ENCODE data around the gene SLC50A1. TPM values are rescaled to one million over a fixed set of nuclear protein-coding genes. Genes with fewer than 3 reads are reported as not detected.

The SLC50A1 gene
- 4.9 TPM for total RNA-seq

DNA sequence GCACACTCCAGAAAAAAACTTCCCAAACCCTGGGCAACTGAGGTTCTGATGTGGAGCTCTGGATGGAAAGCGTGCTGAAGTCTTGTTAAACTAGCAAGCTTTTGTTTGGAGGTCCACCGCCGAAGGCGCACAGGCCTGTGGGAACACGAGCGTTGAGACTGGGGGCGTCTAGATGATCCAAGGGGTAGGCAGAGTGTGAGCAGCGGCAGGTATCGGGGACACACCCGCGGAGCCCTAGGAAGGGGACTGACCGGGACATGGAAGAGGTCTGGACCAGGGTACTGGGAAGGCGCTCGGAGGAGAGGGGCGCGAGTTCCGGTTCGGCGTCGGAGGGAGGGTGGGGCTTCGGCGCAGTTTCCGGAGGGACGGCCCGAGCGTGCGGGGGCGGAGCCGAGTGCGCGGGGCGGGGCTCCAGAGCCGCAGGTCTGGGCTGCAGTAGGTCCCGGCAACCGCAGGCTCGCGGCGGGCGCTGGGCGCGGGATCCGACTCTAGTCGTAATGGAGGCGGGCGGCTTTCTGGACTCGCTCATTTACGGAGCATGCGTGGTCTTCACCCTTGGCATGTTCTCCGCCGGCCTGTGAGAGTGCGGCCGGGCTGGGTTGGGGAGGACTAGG, at the start of gene SLC50A1:
Gene SLC50A1 (plus strand): TSS at position 438 of the 614 bp plus-strand sequence. CDS start 60 bp downstream, at position 498.
- FAIRE-seq (no peak), DNase-seq (ENCODE audit: low spot score in 2 of 2) (peak; percentile 89 to 93)

DNA sequence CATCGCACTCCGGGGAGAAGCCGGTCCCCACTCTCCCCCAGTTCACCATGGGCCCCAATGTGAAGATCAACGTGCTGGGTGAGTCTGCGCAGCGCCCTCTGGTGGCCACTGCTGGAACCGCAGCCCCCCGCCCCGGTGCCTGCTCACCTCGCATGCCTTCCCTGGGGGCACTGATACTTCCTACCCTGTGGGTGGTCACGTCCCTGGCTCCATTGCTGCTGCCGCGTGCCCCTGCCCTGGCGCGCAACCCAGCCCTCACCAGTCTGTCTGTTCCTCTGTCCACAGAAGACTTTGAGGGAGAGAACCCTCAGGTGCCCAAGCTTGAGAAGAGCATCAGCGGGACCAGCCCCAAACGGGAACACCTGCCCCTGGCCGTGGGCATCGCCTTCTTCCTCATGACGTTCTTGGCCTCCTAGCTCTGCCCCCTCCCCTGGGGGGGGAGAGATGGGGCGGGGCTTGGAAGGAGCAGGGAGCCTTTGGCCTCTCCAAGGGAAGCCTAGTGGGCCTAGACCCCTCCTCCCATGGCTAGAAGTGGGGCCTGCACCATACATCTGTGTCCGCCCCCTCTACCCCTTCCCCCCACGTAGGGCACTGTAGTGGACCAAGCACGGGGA, 49.4 kb upstream of the SLC50A1 start:
- DNase-seq (ENCODE audit: low spot score in 2 of 2) (peak in 1 of 2 donors; percentile 76), FAIRE-seq (no peak)

DNA sequence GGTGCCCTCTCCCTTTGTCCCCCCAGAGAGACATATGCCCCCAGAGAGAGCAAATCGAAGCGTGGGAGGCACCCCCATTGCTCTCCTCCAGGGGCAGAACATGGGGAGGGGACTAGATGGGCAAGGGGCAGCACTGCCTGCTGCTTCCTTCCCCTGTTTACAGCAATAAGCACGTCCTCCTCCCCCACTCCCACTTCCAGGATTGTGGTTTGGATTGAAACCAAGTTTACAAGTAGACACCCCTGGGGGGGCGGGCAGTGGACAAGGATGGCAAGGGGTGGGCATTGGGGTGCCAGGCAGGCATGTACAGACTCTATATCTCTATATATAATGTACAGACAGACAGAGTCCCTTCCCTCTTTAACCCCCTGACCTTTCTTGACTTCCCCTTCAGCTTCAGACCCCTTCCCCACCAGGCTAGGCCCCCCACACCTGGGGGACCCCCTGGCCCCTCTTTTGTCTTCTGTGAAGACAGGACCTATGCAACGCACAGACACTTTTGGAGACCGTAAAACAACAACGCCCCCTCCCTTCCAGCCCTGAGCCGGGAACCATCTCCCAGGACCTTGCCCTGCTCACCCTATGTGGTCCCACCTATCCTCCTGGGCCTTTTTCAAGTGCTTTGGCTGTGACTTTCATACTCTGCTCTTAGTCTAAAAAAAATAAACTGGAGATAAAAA, 48.7 kb upstream of the SLC50A1 start:
- FAIRE-seq (no peak), DNase-seq (ENCODE audit: low spot score in 2 of 2) (no peak)

DNA sequence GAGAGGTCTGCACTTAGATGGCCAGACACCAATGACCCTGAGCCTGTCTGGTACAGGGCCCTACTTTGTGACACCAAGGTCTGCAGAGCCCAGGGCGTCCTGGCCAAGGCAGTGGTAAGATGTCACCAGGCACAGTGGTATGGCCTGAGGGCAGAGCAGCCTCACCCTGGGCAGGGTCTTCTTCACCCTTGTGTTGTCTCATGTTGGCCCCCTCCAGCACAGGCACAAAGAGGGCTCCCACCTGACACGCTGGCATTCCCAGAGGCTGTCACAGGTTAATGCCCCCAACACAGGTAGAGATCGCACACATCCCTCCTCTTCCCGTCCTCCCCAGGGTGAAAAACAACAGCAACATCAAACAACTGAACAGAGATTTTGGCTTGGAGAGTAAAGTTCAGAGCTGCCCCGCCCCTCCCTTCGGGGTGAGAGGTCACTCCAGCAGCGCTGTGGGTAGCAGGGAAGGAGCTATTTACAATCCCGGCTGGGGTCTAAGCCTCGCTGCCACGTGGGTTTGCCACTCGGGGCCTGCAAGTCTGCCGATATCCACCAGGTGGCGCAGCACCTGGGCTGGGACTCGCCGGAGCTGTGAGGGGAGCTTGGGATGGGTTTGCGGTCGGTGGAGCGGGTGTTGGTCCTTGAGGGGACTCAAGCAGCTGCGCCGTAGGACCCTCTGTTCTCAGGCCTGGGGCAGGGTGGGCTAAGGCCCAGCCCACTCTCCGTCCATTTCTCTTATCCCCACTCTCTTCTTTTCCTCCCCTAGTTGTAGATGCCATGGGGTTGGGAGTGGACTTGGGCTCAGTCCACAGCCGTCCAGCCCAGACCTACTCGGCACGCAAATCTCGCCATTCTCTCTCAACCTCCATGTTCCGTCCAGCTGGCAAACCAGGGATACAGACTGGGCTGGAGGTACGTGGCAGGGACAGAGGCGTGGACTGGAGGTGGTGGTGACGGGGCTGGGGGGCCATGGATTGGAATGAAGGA, 44.3 kb upstream of the SLC50A1 start:
- no peak for FAIRE-seq

GRCh38 chr1:155092131-155092530, 43.5 kb upstream of the SLC50A1 start:
- FAIRE-seq (no peak), DNase-seq (ENCODE audit: low spot score in 2 of 2) (no peak)

More for the DNA sequence above, 44.3 kb upstream of the SLC50A1 start:
- peak; percentile 61 to 74 for DNase-seq (ENCODE audit: low spot score in 2 of 2)

GRCh38 chr1:155092641-155093040, 43.0 kb upstream of the SLC50A1 start:
- FAIRE-seq (no peak), DNase-seq (ENCODE audit: low spot score in 2 of 2) (no peak)

GRCh38 chr1:155093911-155094621, 41.6 kb upstream of the SLC50A1 start:
- FAIRE-seq = no peak
- DNase-seq (ENCODE audit: low spot score in 2 of 2) = peak; percentile 36 to 55

GRCh38 chr1:155094622-155094948, 41.1 kb upstream of the SLC50A1 start:
- DNase-seq (ENCODE audit: low spot score in 2 of 2) = no peak
- no peak for FAIRE-seq

DNA sequence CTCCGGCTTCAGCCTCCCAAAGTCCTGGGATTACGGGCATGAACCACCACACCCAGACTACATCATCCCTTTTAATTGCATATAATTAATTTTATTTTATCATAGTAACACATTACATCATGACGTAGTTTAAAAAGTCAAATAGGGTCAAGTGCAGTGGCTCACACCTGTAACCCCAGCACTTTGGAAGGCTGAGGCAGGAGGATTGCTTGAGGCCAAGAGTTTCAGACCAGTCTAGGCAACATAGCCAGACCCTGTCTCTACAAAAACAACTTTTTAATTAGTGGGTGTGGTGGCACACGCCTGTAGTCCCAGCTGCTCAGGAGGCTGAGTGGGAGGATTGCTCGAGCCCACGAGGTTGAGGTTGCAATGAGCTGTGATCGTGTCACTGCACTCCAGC, 36.3 kb upstream of the SLC50A1 start:
- FAIRE-seq (no peak), DNase-seq (ENCODE audit: low spot score in 2 of 2) (no peak)

GRCh38 chr1:155103325-155103724, 32.3 kb upstream of the SLC50A1 start:
- DNase-seq (ENCODE audit: low spot score in 2 of 2) (no peak), FAIRE-seq (no peak)

GRCh38 chr1:155104605-155105534, 30.8 kb upstream of the SLC50A1 start:
- FAIRE-seq (no peak), DNase-seq (ENCODE audit: low spot score in 2 of 2) (no peak)

DNA sequence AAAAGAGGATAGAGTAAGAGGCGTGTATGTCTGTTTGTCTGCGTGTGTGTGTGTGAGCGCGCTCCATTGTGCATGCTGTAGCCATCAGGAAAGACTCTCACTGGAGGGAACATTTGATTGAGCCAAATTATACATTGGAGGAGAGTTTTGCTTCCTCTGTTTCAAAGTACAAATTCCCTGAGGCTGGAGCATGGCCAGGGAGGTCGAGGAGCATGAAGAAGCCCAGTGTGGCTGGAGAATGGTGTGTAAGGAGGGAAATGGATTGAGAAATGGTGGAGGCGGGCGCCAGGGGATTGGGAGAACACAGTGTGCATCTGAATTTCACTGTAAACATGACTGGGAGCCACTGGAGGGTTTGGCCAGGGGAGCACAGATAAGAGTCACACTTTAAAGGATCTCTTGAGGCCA, 30.0 kb upstream of the SLC50A1 start:
- DNase-seq (ENCODE audit: low spot score in 2 of 2) = no peak

GRCh38 chr1:155106862-155107261, 28.8 kb upstream of the SLC50A1 start:
- DNase-seq (ENCODE audit: low spot score in 2 of 2) = no peak
- no peak for FAIRE-seq

More for the DNA sequence above, 30.0 kb upstream of the SLC50A1 start:
- no peak for FAIRE-seq

DNA sequence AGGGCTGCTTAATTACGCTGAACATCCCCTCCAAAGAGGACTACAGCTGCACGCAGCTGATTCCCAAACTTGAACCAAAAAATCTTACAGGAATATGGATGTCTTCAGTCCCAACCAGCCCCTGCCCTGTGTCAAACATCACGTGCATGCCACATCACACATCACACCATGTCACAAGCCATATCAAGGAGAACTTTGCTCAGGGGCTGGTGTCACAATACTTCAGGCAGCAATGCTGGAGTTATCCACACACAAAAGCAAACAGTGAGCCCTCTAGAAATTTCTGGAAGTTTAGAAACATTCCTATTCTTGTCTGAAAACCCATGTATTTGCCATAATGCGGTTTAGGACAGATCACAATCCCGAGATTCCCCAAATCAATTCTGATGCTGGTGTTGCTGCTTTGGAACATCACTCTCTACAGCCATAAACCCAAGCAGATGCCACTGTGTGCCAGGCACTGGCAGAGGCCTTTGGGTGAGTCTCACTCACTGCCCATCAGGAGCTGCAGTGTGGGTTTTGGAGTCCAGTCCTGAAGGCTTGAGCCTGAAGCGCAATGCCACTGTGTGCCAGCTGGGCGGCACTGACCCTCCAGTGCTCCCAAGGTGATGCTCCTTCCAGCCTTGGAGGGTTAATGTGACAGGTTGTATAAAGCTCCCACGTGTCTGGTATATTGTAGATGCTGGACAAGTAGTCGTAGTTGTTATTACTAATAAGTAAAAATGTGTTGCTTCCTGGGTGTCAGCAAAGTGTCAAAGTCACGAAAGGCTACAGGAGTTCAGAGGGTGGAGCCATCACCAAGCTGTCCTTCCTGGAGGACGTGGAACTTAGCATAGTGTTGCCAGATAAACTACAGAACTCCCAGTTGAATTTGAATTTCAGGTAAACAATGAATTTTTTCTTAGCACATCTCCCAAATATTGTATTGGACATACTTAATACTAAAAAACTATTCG, 28.1 kb upstream of the SLC50A1 start:
- FAIRE-seq (no peak), DNase-seq (ENCODE audit: low spot score in 2 of 2) (no peak)

DNA sequence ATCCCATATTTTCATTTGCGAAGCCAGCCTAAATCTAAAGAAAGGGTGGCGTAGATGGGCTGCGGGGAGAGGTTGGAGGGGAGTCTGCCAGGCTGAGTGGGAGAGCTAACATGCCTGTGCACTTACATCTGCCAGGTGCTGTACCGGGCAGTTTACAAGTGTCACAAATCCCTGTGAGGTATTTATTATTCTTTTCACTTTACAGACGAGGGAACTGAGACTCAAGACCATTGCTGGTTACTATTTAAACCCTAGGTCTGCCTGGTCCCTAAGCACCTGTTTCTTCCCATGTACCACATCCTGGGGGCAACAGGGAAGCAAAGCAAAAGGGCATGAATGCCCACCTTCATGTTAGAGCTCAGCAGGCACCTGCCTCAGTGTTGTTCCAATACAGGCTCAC, 27.4 kb upstream of the SLC50A1 start:
- FAIRE-seq = no peak
- no peak for DNase-seq (ENCODE audit: low spot score in 2 of 2)

DNA sequence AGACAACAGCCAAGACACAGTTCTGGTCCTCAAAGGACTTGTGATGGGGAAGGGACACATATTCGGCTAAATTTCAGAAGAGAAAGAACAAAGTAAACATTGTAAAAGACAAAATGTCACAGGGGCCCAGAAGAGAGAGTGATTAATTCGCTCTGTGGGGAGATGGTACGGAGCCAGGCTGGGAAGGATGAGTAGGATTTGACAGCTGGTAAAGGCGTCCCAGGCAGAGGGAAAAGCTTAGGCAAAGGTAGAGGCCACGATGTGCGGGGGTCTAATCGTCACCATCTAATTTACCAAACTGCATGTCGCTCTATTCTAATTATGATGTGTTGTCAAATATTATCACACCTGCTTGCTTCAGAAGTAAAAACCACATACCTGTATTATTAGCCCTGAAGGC, 25.3 kb upstream of the SLC50A1 start:
- no peak for FAIRE-seq

DNA sequence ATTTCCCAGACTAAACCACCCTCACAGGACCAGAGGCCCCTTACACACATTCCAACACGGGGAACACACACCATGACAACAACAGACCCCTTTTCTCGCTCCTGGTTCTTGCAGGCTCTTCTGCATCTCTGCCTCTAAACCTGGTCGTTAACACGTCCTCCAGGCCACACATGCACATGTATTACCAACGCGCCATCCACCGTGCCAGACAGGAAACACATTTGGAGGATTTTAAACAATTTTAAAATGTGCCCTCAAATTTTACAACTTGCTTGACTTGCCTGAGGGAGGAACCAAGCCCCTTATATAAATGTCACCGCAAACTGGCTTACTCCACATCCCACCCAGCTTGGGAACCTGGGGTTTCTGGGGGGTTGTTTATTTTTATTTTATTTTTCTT, 24.8 kb upstream of the SLC50A1 start:
- FAIRE-seq = no peak
- DNase-seq (ENCODE audit: low spot score in 2 of 2) = no peak

More for the DNA sequence above, 25.3 kb upstream of the SLC50A1 start:
- DNase-seq (ENCODE audit: low spot score in 2 of 2) = no peak

DNA sequence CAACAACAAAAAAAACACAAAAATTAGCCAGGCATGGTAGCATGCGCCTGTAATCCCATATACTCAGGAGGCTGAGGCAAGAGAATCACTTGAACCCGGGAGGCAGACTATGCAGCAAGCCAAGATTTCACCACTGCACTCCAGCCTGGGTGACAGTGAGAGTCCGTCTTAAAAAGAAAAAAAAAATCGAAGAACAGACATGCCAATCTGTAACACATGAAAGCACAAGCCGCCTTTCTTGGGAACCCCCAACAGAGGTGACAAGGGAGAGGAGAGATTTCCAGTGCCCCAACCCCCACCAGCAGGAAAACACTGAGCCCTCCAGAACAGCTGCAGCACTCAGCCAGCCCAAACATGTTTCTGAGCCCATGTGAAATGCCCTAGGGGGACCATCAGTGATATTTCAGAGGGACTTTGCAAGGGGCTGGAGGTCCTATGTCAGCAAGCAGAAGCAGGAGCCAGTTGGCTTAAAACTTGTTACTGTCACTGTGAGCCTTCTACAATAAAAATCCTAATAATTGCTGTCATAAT, 22.1 kb upstream of the SLC50A1 start:
- FAIRE-seq = no peak
- DNase-seq (ENCODE audit: low spot score in 2 of 2) = no peak
